H9 (cell line): Measurements from ENCODE around the gene APP. TPM values are rescaled to one million over a fixed set of nuclear protein-coding genes. Genes with fewer than 3 reads are reported as not detected.

ENCODE experiments used
- DNase-seq: peaks from one replicate; pipeline ENCODE4 v3.0.0-alpha.2; 2017
- H2AFZ ChIP-seq: one replicate; pipeline ENCODE4 v1.6.1; 2013; ENCODE audit warnings: mild to moderate bottlenecking, low read length, control low read depth, moderate library complexity
- H2AK5ac ChIP-seq: 2 replicates; pipeline ENCODE4 v1.6.1; 2013; ENCODE audit warnings: low read length, control low read depth, mixed read lengths; ENCODE audit not compliant: insufficient read length
- H2BK120ac ChIP-seq: one replicate; pipeline ENCODE4 v1.6.1; 2013; ENCODE audit warnings: low read depth, mild to moderate bottlenecking, low read length, control low read depth, inconsistent platforms; ENCODE audit not compliant: poor library complexity, severe bottlenecking
- H2BK12ac ChIP-seq: 2 replicates; pipeline ENCODE4 v1.6.1; 2013; ENCODE audit warnings: low read length, control low read depth, mixed read lengths, low read depth; ENCODE audit not compliant: insufficient read length
- H2BK15ac ChIP-seq: 2 replicates; pipeline ENCODE4 v1.6.1; 2013; ENCODE audit warnings: low read depth, low read length, control low read depth
- H2BK20ac ChIP-seq: one replicate; pipeline ENCODE4 v1.6.1; 2013; ENCODE audit warnings: low read depth, mild to moderate bottlenecking, low read length, control low read depth, inconsistent platforms; ENCODE audit not compliant: poor library complexity, severe bottlenecking
- H2BK5ac ChIP-seq: 2 replicates; pipeline ENCODE4 v1.6.1; 2013; ENCODE audit warnings: low read length, control low read depth, mixed read lengths; ENCODE audit not compliant: insufficient read length
- H3K14ac ChIP-seq: 2 replicates; pipeline ENCODE4 v1.6.1; 2013; ENCODE audit warnings: low read length, control low read depth; ENCODE audit not compliant: insufficient read depth
- H3K18ac ChIP-seq: 2 replicates; pipeline ENCODE4 v1.6.1; 2013; ENCODE audit warnings: low read depth, mild to moderate bottlenecking, mixed read lengths, low read length, control low read depth; ENCODE audit not compliant: insufficient read length
- H3K23ac ChIP-seq: 2 replicates; pipeline ENCODE4 v1.6.1; 2013; ENCODE audit warnings: low read length, control low read depth, mixed read lengths, low read depth; ENCODE audit not compliant: insufficient read length
- H3K23me2 ChIP-seq: 2 replicates; pipeline ENCODE4 v1.6.1; 2013; ENCODE audit warnings: low read depth, mild to moderate bottlenecking, mixed read lengths, low read length, control low read depth; ENCODE audit not compliant: insufficient read length, poor library complexity, severe bottlenecking
- H3K27ac ChIP-seq: 2 replicates; pipeline ENCODE4 v1.5.1; 2013; ENCODE audit warnings: low read length, control low read depth, mixed read lengths, low read depth; ENCODE audit not compliant: insufficient read length
- H3K27me3 ChIP-seq: 2 replicates; pipeline ENCODE4 v1.6.1; 2013; ENCODE audit warnings: low read length, control low read depth, inconsistent platforms; ENCODE audit not compliant: insufficient read depth
- H3K4ac ChIP-seq: 2 replicates; pipeline ENCODE4 v1.6.1; 2013; ENCODE audit warnings: low read depth, mild to moderate bottlenecking, control low read depth, inconsistent platforms, low read length, moderate library complexity
- H3K4me1 ChIP-seq: 2 replicates; pipeline ENCODE4 v1.6.1; 2013; ENCODE audit warnings: low read length, control low read depth, inconsistent platforms; ENCODE audit not compliant: insufficient read depth
- H3K4me2 ChIP-seq: 2 replicates; pipeline ENCODE4 v1.6.1; 2013; ENCODE audit warnings: low read length, control low read depth, mixed read lengths; ENCODE audit not compliant: insufficient read length, insufficient read depth
- H3K56ac ChIP-seq: 2 replicates; pipeline ENCODE4 v1.6.1; 2013; ENCODE audit warnings: low read depth, mild to moderate bottlenecking, mixed read lengths, low read length, control low read depth; ENCODE audit not compliant: insufficient read length
- H3K79me1 ChIP-seq: 2 replicates; pipeline ENCODE4 v1.6.1; 2013; ENCODE audit warnings: low read depth, mild to moderate bottlenecking, moderate library complexity, low read length, control low read depth, inconsistent platforms; ENCODE audit not compliant: insufficient read depth, poor library complexity, severe bottlenecking
- H3K79me2 ChIP-seq: 2 replicates; pipeline ENCODE4 v1.6.1; 2013; ENCODE audit warnings: low read length, control low read depth, inconsistent platforms; ENCODE audit not compliant: insufficient read depth
- H3K9ac ChIP-seq: 2 replicates; pipeline ENCODE4 v1.6.1; 2013; ENCODE audit warnings: low read length, control low read depth, mixed read lengths; ENCODE audit not compliant: insufficient read length; ENCODE audit errors: extremely low read depth
- H3K9me3 ChIP-seq: one replicate; pipeline ENCODE4 v1.6.1; 2013; ENCODE audit warnings: low read depth, low read length, inconsistent platforms; ENCODE audit not compliant: control insufficient read depth
- H3T11ph ChIP-seq: one replicate; pipeline ENCODE4 v1.6.1; 2013; ENCODE audit warnings: mild to moderate bottlenecking, low read length, control low read depth, inconsistent platforms
- H4K20me1 ChIP-seq: one replicate; pipeline ENCODE4 v1.6.1; 2013; ENCODE audit not compliant: control insufficient read depth, insufficient read length, insufficient read depth
- H4K5ac ChIP-seq: 2 replicates; pipeline ENCODE4 v1.6.1; 2013; ENCODE audit warnings: low read depth, mild to moderate bottlenecking, mixed read lengths, low read length, control low read depth; ENCODE audit not compliant: insufficient read length
- H4K8ac ChIP-seq: replicated peaks from 2 replicates; pipeline ENCODE4 v1.6.1; 2013; ENCODE audit warnings: low read length, control low read depth, mixed read lengths, low read depth; ENCODE audit not compliant: insufficient read length
- H4K91ac ChIP-seq: 2 replicates; pipeline ENCODE4 v1.6.1; 2013; ENCODE audit warnings: low read depth, mild to moderate bottlenecking, moderate library complexity, mixed read lengths, low read length, control low read depth; ENCODE audit not compliant: insufficient read length
- H3K27ac Mint-ChIP-seq, 3 experiments: 2 replicates in 2 of 3; 3 replicates in 1 of 3; pipeline ENCODE4 v1.8.0; 2020 to 2021; ENCODE audit warnings: mixed read lengths in 3 of 3, mild to moderate bottlenecking in 1 of 3, moderate library complexity in 1 of 3
- H3K27me3 Mint-ChIP-seq: 2 replicates; pipeline ENCODE4 v1.8.0; 2021; ENCODE audit warnings: low read depth, mild to moderate bottlenecking, moderate library complexity, mixed read lengths
- H3K36me3 Mint-ChIP-seq, 3 experiments: 2 replicates in 2 of 3; 3 replicates in 1 of 3; pipeline ENCODE4 v1.8.0; 2020 to 2021; ENCODE audit warnings: low read depth in 3 of 3, mixed read lengths in 3 of 3; ENCODE audit not compliant: insufficient read depth in 1 of 3
- H3K4me1 Mint-ChIP-seq, 2 experiments: 2 replicates each; pipeline ENCODE4 v1.8.0; 2020; ENCODE audit warnings: mixed read lengths in 2 of 2
- H3K4me3 Mint-ChIP-seq, 2 experiments: 2 replicates in 1 of 2; 3 replicates in 1 of 2; pipeline ENCODE4 v1.8.0; 2020 to 2021; ENCODE audit warnings: mild to moderate bottlenecking in 2 of 2, mixed read lengths in 2 of 2, moderate library complexity in 1 of 2
- H3K9me3 Mint-ChIP-seq, 2 experiments: 2 replicates in 1 of 2; 3 replicates in 1 of 2; pipeline ENCODE4 v1.8.0; 2020; ENCODE audit warnings: mild to moderate bottlenecking in 2 of 2, mixed read lengths in 2 of 2, moderate library complexity in 1 of 2
- WGBS: extraction: QIAGEN DNeasy Blood & Tissue Kit; methylation state at CpG from one replicate; pipeline ENCODE4 v1.1.7; 2013; ENCODE audit warnings: missing lambda C conversion rate, low lambda C conversion rate, mixed read lengths; ENCODE audit not compliant: insufficient read length; ENCODE audit errors: extremely low coverage; 5-methylcytosine and 5-hydroxymethylcytosine counted together
- total RNA-seq: library from RNA; stranded (reverse); gene quantifications from 2 replicates; pipeline ENCODE4 v1.2.1, GENCODE V29; 2021
- TF ChIP-seq, protein P1 (sequence below): fragments of 200-600 bp; sonication (generic); conservative IDR thresholded peaks from 3 replicates; pipeline ENCODE4 v1.8.0; 2021; ENCODE audit warnings: antibody characterized with exemption, mild to moderate bottlenecking

APP gene
- total RNA-seq, 1 experiment from 2014 or later, result 380 TPM

DNA sequence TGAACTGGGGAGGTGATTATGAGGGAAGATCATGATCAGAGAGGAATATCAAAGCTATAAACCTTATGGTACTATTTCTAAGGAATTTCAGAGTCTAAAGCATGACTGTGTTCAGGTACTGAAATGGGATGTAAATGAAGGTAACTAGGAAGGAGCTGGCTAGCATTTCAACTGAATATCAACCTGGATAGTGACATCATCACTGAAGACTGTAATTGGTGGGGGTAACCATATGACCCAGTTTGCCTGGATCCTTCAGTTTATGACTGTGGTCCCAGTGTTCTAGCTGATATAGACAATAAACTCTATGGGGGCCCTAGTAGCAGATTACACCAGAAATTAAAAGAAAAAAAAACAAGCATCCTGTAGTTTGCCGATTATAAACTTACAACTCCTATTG lies 120.8 kb downstream of the APP start:
- Histone ChIP-seq H4K20me1 (no peaks in the 10 kb centered on the region), H3K56ac (no peak overlapping the region), H3K4me2 (no peak overlapping the region), H3K9ac (no peak overlapping the region), H4K8ac (no peak overlapping the region), H2BK120ac (no peak overlapping the region), H3K27me3 (no peaks in the 10 kb centered on the region), H2BK5ac (no peak overlapping the region), H2BK20ac (no peak overlapping the region), H2AK5ac (no peak overlapping the region), H3K23me2 (no peaks in the 10 kb centered on the region), H3K27ac (no peak overlapping the region), H4K91ac (no peak overlapping the region), H3T11ph (no peak overlapping the region), H2AFZ (no peak overlapping the region), H3K4me1 (no peaks in the 10 kb centered on the region; the same call in 1 of the 2 replicates), H2BK12ac (no peak overlapping the region), H3K14ac (no peak overlapping the region), H3K79me2 (peaks cover 3% of the 10 kb centered on the region; the same call in 1 of the 2 replicates), H3K9me3 (no peaks in the 10 kb centered on the region), H3K23ac (no peak overlapping the region), H4K5ac (no peak overlapping the region), H3K18ac (no peak overlapping the region), H3K79me1 (peaks cover 4% of the 10 kb centered on the region), H2BK15ac (no peak overlapping the region), H3K4ac (no peak overlapping the region)
- TF ChIP-seq, protein P1, sequence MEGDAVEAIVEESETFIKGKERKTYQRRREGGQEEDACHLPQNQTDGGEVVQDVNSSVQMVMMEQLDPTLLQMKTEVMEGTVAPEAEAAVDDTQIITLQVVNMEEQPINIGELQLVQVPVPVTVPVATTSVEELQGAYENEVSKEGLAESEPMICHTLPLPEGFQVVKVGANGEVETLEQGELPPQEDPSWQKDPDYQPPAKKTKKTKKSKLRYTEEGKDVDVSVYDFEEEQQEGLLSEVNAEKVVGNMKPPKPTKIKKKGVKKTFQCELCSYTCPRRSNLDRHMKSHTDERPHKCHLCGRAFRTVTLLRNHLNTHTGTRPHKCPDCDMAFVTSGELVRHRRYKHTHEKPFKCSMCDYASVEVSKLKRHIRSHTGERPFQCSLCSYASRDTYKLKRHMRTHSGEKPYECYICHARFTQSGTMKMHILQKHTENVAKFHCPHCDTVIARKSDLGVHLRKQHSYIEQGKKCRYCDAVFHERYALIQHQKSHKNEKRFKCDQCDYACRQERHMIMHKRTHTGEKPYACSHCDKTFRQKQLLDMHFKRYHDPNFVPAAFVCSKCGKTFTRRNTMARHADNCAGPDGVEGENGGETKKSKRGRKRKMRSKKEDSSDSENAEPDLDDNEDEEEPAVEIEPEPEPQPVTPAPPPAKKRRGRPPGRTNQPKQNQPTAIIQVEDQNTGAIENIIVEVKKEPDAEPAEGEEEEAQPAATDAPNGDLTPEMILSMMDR, result no peak
- Mint-ChIP-seq H3K9me3 (peaks cover 3 to 11% of the 10 kb centered on the region in 2 experiments; a peak in 3 of 5 replicates), H3K4me1 (peaks cover 9 to 17% of the 10 kb centered on the region in 2 experiments), H3K36me3 (peaks cover 50 to 59% (median 51%) of the 10 kb centered on the region in 3 experiments), H3K27me3 (no peaks in the 10 kb centered on the region), H3K4me3 (no peak overlapping the region), H3K27ac (no peak overlapping the region)
- no peak for DNase-seq
- no CpG with 5 or more reads among the region's 1 CpG for WGBS
